Lung (tissue), 12 donors: ENCODE measurements around the gene EPHB4. TPM values are rescaled to one million over a fixed set of nuclear protein-coding genes. Genes with fewer than 3 reads are reported as not detected.
A peak's percentile ranks its signal among the peaks of the same experiment; 100 is the strongest.

ENCODE experiments used
- ATAC-seq: fragments of 200-7000 bp; cut with Tn5 transposase; one replicate; pipeline ENCODE4 v1.9.1; 2020; ENCODE audit warnings: moderate number of reproducible peaks; ENCODE audit not compliant: insufficient read depth, low FRiP score
- DNase-seq, 3 donors: peaks; one replicate each; pipeline ENCODE4 v3.0.0-alpha.2; 2013 to 2017
- H3K27ac ChIP-seq, 2 donors: one replicate each; pipeline ENCODE4 v1.5.1; 2013; ENCODE audit warnings: mild to moderate bottlenecking in 2 of 2, moderate library complexity in 2 of 2, control low read depth in 1 of 2, inconsistent platforms in 1 of 2, low read depth in 1 of 2, low read length in 1 of 2
- H3K27me3 ChIP-seq, 3 donors: one replicate each; pipeline ENCODE4 v1.5.1; 2013; ENCODE audit warnings: low read length in 2 of 3; ENCODE audit not compliant: control insufficient read depth in 3 of 3, insufficient read depth in 3 of 3
- H3K36me3 ChIP-seq, 4 donors: one replicate each; pipeline ENCODE4 v1.5.1; 2013; ENCODE audit warnings: low read length in 4 of 4, mild to moderate bottlenecking in 1 of 4, moderate library complexity in 1 of 4; ENCODE audit not compliant: control insufficient read depth in 4 of 4, insufficient read depth in 4 of 4
- H3K4me1 ChIP-seq, 5 donors: one replicate each; pipeline ENCODE4 v1.5.1; 2013; ENCODE audit warnings: low read length in 5 of 5, mild to moderate bottlenecking in 2 of 5, moderate library complexity in 1 of 5; ENCODE audit not compliant: control insufficient read depth in 5 of 5, insufficient read depth in 5 of 5
- H3K4me3 ChIP-seq: one replicate; pipeline ENCODE4 v1.5.1; 2013; ENCODE audit warnings: mild to moderate bottlenecking, control low read depth, moderate library complexity
- H3K9ac ChIP-seq, 2 donors: one replicate each; pipeline ENCODE4 v1.5.1; 2013; ENCODE audit warnings: low read length in 2 of 2, control low read depth in 1 of 2; ENCODE audit not compliant: insufficient read depth in 1 of 2
- H3K9me3 ChIP-seq, 4 donors: one replicate each; pipeline ENCODE4 v1.5.1; 2013; ENCODE audit warnings: low read length in 3 of 4, mild to moderate bottlenecking in 1 of 4, moderate library complexity in 1 of 4; ENCODE audit not compliant: control insufficient read depth in 4 of 4, insufficient read depth in 3 of 4
- CTCF ChIP-seq: IDR thresholded peaks from 2 replicates; pipeline ENCODE4 v1.5.1; 2012; ENCODE audit warnings: mild to moderate bottlenecking; ENCODE audit errors: control extremely low read depth, extremely low read depth
- WGBS, 2 donors: extraction: QIAGEN DNeasy Blood & Tissue Kit; methylation state at CpG; one replicate each; pipeline ENCODE4 v1.1.7; 2013; 5-methylcytosine and 5-hydroxymethylcytosine counted together
- polyA plus RNA-seq, 2 donors: library from polyadenylated mRNA; stranded (reverse); fragments of 200-250 nt; gene quantifications; one replicate each; pipeline ENCODE4 v1.2.1, GENCODE V29; 2013
- total RNA-seq, 2 donors: library from RNA; depleted of rRNA in 1 of 2; stranded (reverse); fragments of >200 nt in 1 of 2; gene quantifications; one replicate each; pipeline ENCODE4 v1.2.1, GENCODE V29; 2014 to 2021
- donor health status: control.
- donor health status: control.
- donor health status: Bipolar disorder and iron deficiency.
- donor health status: healthy.
- donor health status: DM: yes; HTN: yes; CAD: no.

Gene EPHB4
- total and polyA plus RNA-seq, 4 donors, result 21.7 to 64.2 (median 50.4) TPM

GRCh38 chr7:100865372-100865911 lies 38.1 kb upstream of the EPHB4 start:
- H3K27ac ChIP-seq, result peak overlapping the region in 1 of 2 donors; percentile 72
- ATAC-seq, result peak; percentile 1
- no peaks in the 10 kb centered on the region for H3K9me3 ChIP-seq
- no peak overlapping the region for H3K4me3 ChIP-seq
- WGBS, 2 donors, result 54 to 62% methylated on average over 17 of the region's 17 CpGs
- H3K4me1 ChIP-seq, result peaks cover 0 to 19% (median 7%) of the 10 kb centered on the region in 5 donors
- no peak for TF ChIP-seq CTCF
- no peak for DNase-seq
- peaks cover 0 to 25% (median 4%) of the 10 kb centered on the region in 4 donors for H3K36me3 ChIP-seq
- no peaks in the 10 kb centered on the region for H3K27me3 ChIP-seq
- no peak overlapping the region for H3K9ac ChIP-seq

- H3K9ac ChIP-seq, result no peak overlapping the region
- H3K36me3 ChIP-seq, result peaks cover 0 to 29% (median 7%) of the 10 kb centered on the region in 4 donors
- no peak for DNase-seq
- H3K27me3 ChIP-seq, result no peaks in the 10 kb centered on the region
- peaks cover 0 to 19% (median 7%) of the 10 kb centered on the region in 5 donors for H3K4me1 ChIP-seq
- WGBS, 2 donors, result 85 to 90% methylated on average over 12 of the region's 12 CpGs
- no peaks in the 10 kb centered on the region for H3K9me3 ChIP-seq
- no peak overlapping the region for H3K27ac ChIP-seq
- no peak overlapping the region for H3K4me3 ChIP-seq
- no peak for ATAC-seq
- no peak for TF ChIP-seq CTCF
These were observed 37.0 kb upstream of the EPHB4 start for GRCh38 chr7:100864263-100864845.

- Histone ChIP-seq H3K27me3 (no peaks in the 10 kb centered on the region), H3K9ac (no peak overlapping the region), H3K9me3 (no peaks in the 10 kb centered on the region), H3K36me3 (peaks cover 0 to 29% (median 7%) of the 10 kb centered on the region in 4 donors), H3K27ac (no peak overlapping the region), H3K4me1 (peaks cover 0 to 14% (median 7%) of the 10 kb centered on the region in 5 donors), H3K4me3 (no peak overlapping the region)
- DNase-seq (peak in 1 of 3 donors; percentile 57), ATAC-seq (no peak)
- 23 to 44% methylated on average over 10 of the region's 10 CpGs for WGBS, 2 donors
- TF ChIP-seq CTCF, result no peak
These were observed 36.2 kb upstream of the EPHB4 start for GRCh38 chr7:100863406-100863950.
